Coronary artery (tissue), 2 donors: ENCODE data around the gene CACNA1A.

ENCODE experiments used
- DNase-seq: peaks from one replicate; pipeline ENCODE4 v3.0.0-alpha.2; 2017; ENCODE audit warnings: low spot score
- H3K27ac ChIP-seq, 2 donors: fragments of 200-600 bp; sonication (generic); one replicate each; pipeline ENCODE4 v1.5.1; 2016 to 2019
- H3K4me3 ChIP-seq: fragments of 200-600 bp; sonication (generic); 2 replicates; pipeline ENCODE4 v1.5.1; 2016; ENCODE audit warnings: mild to moderate bottlenecking, moderate library complexity
- TF ChIP-seq, protein P1 (sequence below): fragments of 200-600 bp; sonication (generic); IDR thresholded peaks from one replicate; pipeline ENCODE4 v1.5.1; 2019; ENCODE audit warnings: antibody characterized with exemption

CACNA1A gene

DNA sequence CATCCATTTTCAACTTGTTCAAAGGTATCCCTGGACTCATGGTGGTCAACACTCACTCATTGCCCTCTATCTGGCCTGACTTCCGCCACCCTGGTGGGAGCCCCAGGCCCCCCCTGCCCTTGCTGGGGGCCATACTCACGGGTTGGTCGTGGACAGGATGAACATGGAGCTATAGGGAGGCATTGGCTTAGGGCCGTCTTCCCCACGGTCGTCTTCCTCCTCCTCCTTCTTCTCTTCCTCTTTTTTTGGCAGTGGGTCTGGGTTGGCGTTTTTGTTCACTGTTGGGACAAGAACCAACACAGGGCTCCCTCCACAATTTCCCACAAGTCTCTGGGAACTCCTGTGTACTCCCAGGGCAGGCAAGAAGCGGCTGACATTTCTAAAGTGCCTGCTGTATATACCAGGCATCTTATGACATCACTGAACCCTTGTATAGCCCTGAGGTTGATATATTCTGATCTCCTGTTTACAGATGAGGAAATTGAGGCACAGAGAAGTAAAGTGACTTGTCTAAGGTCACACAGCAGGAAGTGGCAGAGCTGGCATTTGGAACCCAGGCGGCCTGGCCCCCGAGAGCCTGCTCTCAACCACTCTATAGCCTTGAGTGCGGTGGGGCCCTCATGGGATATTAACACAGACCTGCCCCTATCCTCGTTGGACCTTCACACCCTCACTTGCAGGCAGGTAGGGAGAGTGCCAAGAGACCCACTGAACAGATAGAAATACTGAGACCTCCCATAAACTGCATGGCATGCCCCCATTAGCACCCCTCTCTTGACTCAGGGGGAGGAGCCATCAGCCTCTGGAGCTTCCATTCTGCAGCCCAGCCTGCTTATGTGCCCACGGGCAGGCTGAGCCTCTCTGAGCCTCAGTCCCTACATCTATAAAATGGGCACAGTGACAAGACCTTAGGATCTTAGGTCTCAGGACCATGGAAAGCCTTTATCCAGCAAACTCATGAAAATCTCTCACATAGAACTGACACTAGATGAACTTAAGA is 221.1 kb downstream of the CACNA1A start:
- H3K27ac ChIP-seq, result no peak overlapping the region
- no peak for DNase-seq
- no peak overlapping the region for H3K4me3 ChIP-seq
- TF ChIP-seq, protein P1, sequence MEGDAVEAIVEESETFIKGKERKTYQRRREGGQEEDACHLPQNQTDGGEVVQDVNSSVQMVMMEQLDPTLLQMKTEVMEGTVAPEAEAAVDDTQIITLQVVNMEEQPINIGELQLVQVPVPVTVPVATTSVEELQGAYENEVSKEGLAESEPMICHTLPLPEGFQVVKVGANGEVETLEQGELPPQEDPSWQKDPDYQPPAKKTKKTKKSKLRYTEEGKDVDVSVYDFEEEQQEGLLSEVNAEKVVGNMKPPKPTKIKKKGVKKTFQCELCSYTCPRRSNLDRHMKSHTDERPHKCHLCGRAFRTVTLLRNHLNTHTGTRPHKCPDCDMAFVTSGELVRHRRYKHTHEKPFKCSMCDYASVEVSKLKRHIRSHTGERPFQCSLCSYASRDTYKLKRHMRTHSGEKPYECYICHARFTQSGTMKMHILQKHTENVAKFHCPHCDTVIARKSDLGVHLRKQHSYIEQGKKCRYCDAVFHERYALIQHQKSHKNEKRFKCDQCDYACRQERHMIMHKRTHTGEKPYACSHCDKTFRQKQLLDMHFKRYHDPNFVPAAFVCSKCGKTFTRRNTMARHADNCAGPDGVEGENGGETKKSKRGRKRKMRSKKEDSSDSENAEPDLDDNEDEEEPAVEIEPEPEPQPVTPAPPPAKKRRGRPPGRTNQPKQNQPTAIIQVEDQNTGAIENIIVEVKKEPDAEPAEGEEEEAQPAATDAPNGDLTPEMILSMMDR, result no peak

DNA sequence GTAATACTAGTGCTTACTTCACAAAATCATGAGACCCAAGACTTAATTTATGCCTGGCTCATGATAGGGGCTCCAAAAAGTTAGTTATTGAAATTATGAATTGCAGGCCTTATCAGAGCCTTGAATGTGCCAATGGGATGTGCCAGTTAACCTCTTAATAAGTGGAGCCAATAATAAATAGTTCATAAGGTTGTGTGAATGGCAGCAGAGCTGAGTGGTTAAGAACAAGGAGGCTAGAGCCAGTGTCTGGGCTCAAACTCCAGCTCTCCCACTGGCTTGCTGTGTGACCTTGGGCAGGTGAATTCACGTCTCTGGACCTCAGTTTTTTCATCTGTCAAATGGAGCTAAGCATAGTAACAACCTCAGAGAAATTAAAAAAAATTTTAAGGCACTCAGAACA is 222.4 kb downstream of the CACNA1A start:
- no peak overlapping the region for H3K27ac ChIP-seq
- DNase-seq, result no peak
- H3K4me3 ChIP-seq, result no peak overlapping the region
- TF ChIP-seq, protein P1, result no peak

- DNase-seq, result no peak
- TF ChIP-seq, protein P1, result no peak
- H3K27ac ChIP-seq, result no peak overlapping the region
- H3K4me3 ChIP-seq, result no peak overlapping the region
These were observed 223.7 kb downstream of the CACNA1A start for GRCh38 chr19:13282486-13283065.

- DNase-seq, result no peak
- TF ChIP-seq, protein P1, result no peak
- Histone ChIP-seq H3K27ac (peak overlapping the region in 1 of 2 donors; percentile 28), H3K4me3 (no peak overlapping the region)
These were observed 224.6 kb downstream of the CACNA1A start for GRCh38 chr19:13281567-13282291.

DNA sequence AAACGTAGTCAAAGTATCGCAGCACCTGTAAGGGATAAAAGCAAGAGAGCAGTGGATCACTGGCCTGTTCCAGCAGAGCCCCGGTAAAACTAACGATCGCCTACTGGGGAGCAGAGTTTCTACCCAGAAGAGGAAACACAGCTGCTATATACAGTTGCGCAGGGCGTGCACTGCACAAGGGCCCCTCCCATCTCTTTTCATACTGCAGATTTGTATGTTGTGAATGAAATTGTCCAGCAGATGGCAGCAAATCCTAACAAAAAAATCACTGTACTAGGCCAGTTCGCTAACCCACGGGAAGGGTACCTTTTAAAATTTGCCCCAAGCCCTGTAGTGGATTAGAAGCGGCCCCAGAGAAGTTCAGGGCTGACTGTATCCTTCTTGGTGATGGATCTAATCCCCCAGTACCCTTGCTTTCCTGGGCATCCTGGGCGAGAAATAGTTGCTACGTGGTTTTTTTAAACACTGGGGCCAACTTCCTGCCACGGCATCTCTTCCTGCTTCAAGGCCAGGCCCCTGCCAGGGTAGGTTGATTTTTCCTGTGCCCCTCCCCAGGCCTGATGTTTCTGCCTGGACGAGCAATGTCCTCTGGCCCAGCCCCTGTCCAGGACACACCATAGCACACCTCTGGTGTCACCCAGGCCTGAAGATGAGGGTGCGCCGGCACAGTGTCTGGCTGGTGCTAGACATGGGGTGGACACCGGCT is 229.0 kb downstream of the CACNA1A start:
- Histone ChIP-seq H3K27ac (no peak overlapping the region), H3K4me3 (no peak overlapping the region)
- no peak for DNase-seq
- TF ChIP-seq, protein P1, result peak; percentile 45

- no peak overlapping the region for H3K27ac ChIP-seq
- DNase-seq, result no peak
- TF ChIP-seq, protein P1, result no peak
- no peak overlapping the region for H3K4me3 ChIP-seq
These were observed 231.1 kb downstream of the CACNA1A start for GRCh38 chr19:13275016-13275722.
